ENCODE measurements around the gene PCDHGC4.

PCDHGC4 gene

DNA sequence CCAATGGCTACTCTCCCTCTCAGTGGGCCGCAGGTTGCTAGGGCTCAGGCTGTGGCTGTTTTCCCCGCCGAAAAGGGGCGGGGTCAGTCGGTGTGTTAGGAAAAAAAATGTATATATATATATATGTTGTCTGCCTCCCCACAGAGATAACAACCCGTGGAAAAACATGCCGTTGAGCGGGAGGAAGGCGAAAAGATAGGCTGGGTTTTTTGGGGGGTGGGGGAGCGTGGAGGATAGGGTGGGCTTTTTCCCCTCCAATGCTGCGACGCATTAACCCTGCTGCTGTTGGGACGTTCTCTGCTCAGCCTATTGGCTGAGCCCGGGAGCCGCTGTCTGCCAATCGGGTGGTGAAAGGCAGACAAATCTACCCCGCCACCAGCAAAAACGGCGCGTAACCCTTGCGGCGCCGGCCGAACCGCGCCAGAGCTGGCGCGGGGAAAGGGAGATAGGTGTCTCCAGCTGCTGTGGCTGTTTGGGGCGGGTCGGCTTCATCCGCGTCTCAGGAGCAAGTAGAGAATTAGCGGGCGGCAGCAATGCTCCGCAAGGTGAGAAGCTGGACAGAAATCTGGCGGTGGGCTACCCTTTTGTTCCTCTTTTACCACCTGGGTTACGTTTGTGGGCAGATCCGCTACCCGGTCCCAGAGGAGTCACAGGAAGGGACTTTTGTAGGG, at the start of gene PCDHGC4:
PCDHGC4 (plus strand) TSS at position 390 of the 671 bp plus-strand sequence; CDS start at position 534, 144 bp downstream.
- no peak for DNase-seq (ENCODE audit: low read depth, low spot score)

GRCh38 chr5:141437221-141437620, 47.6 kb upstream of the PCDHGC4 start:
- no peak for DNase-seq (ENCODE audit: low read depth, low spot score)

GRCh38 chr5:141439411-141440141, 45.3 kb upstream of the PCDHGC4 start:
- DNase-seq (ENCODE audit: low read depth, low spot score), result no peak

DNA sequence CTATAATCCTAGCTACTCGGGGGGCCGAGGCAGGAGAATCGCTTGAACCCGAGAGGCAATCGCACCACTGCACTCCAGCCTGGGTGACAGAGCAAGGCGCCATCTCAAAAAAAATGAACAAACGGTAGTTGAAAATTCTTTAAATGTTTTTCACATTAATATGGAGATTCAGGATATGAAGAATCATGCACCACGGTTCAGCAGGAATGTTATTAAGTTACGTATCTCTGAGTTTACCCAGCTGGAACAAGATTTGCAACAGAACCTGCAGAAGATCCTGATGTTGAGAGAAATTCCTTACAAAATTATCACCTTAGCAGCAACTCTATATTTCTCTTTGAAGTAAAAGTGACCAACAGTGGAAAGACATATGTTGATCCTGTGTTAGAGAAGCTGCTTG, 44.5 kb upstream of the PCDHGC4 start:
- no peak for DNase-seq (ENCODE audit: low read depth, low spot score)

- no peak for DNase-seq (ENCODE audit: low read depth, low spot score)
Observed at GRCh38 chr5:141441571-141442170, 43.2 kb upstream of the PCDHGC4 start.

DNA sequence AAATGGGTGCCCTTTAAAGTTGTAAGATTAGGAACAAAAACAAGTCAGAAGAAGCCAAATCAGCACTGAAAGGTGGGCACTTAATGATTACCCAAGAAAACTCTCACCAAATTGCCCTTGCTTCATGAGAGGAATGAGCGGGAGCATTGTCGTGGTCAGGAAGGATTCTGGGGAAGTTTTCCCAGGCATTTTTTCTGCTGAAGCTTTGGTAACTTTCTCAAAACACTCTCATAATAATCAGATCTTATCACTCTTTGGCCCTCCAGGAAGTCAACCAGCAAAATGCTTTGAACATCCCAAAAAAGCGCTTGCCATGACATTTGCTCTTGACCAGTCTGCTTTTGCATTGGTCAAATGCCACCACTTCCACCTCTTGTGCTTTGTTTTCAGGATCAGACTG, 19.5 kb upstream of the PCDHGC4 start:
- no peak for DNase-seq (ENCODE audit: low read depth, low spot score)

GRCh38 chr5:141475625-141476131, 9.2 kb upstream of the PCDHGC4 start, which contains the start of gene PCDHGC3:
Gene PCDHGC3 (plus strand): TSS chr5:141475966. CDS start chr5:141476117, 151 bp downstream.
- DNase-seq (ENCODE audit: low read depth, low spot score), result no peak

GRCh38 chr5:141476132-141476911, 8.5 kb upstream of the PCDHGC4 start:
- DNase-seq (ENCODE audit: low read depth, low spot score), result no peak

- no peak for DNase-seq (ENCODE audit: low read depth, low spot score)
Observed at GRCh38 chr5:141477044-141477575, 7.7 kb upstream of the PCDHGC4 start.

DNA sequence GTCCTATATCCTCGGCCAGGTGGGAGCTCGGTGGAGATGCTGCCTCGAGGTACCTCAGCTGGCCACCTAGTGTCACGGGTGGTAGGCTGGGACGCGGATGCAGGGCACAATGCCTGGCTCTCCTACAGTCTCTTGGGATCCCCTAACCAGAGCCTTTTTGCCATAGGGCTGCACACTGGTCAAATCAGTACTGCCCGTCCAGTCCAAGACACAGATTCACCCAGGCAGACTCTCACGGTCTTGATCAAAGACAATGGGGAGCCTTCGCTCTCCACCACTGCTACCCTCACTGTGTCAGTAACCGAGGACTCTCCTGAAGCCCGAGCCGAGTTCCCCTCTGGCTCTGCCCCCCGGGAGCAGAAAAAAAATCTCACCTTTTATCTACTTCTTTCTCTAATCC, 7.0 kb upstream of the PCDHGC4 start:
- DNase-seq (ENCODE audit: low read depth, low spot score), result no peak

DNA sequence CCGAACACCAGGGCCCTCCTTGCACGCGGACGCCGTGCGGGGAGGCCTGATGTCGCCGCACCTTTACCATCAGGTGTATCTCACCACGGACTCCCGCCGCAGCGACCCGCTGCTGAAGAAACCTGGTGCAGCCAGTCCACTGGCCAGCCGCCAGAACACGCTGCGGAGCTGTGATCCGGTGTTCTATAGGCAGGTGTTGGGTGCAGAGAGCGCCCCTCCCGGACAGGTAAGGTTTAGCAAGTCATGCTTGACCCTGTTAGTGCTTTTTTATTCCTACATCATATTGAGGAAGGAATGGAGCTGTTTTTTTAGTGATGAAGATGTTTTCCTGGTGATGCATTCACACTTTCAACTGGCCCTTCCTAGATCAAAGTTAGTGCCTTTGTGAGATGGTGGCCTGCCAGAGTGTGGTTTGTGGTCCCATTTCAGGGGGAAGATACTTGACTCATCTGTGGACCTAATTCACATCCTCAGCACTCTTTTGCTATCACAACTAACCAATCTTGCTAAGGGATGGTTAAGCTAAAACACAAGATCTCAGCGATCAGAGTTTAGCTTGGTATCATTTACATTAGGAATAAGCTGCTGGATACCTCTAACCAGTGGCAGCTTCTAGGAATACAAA, 6.4 kb upstream of the PCDHGC4 start:
- no peak for DNase-seq (ENCODE audit: low read depth, low spot score)

GRCh38 chr5:141479776-141480175, 5.1 kb upstream of the PCDHGC4 start:
- DNase-seq (ENCODE audit: low read depth, low spot score), result no peak

- no peak for DNase-seq (ENCODE audit: low read depth, low spot score)
Observed at GRCh38 chr5:141483902-141484301, 928 bp upstream of the PCDHGC4 start.

DNA sequence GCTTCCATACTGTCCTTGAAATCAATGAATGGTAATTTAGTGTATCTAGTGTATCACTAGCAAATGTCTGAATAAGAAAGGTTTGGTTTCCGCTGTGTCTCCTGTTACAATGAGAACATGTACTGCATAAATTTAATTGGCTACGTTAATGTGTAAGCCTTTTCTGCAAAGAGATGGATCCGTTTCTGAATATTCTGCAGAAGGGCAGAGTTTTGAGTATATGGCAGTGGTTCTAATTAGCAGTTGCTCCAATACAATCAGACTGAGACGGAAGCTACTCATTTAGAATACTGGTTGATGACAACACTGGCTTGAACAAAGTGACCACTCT, 555 bp upstream of the PCDHGC4 start:
- DNase-seq (ENCODE audit: low read depth, low spot score), result no peak

- DNase-seq (ENCODE audit: low read depth, low spot score), result no peak
Observed at GRCh38 chr5:141485321-141486055, 658 bp downstream of the PCDHGC4 start.

- no peak for DNase-seq (ENCODE audit: low read depth, low spot score)
Observed at GRCh38 chr5:141486091-141486490, 1.3 kb downstream of the PCDHGC4 start.

- DNase-seq (ENCODE audit: low read depth, low spot score), result no peak
Observed at GRCh38 chr5:141487131-141487530, 2.3 kb downstream of the PCDHGC4 start.

GRCh38 chr5:141488591-141489561, 4.0 kb downstream of the PCDHGC4 start, which contains the start of gene PCDHGC5:
Gene PCDHGC5 (plus strand): TSS chr5:141489081. CDS start chr5:141489241, 160 bp downstream.
- no peak for DNase-seq (ENCODE audit: low read depth, low spot score)

- DNase-seq (ENCODE audit: low read depth, low spot score), result no peak
Observed at GRCh38 chr5:141489841-141490240, 5.0 kb downstream of the PCDHGC4 start.

All from activated CD4-positive, CD25-positive, alpha-beta regulatory T cell treated with anti-CD3 and anti-CD28 coated beads, Interleukin-2, amount 50 U/mL, for 16 hours (primary cell).